MCF 10A (cell line): ENCODE results near the gene NSMCE3. TPM values are rescaled to one million over a fixed set of nuclear protein-coding genes. Genes with fewer than 3 reads are reported as not detected.

Experiments
- BruUV-seq: library from RNA; stranded (reverse); fragments of 400-500 nt; replicated peaks from 2 replicates; lab custom pipeline; 2021; lab: Mats Ljungman, UMichigan
- CTCF ChIA-PET: fragments of 300-600 bp; sonication (Branson Sonifier 250); formaldehyde crosslinking; extraction: SDS; loops from one replicate; lab custom pipeline; 2021; ENCODE audit warnings: antibody characterized with exemption, inconsistent platforms; lab: Yijun Ruan, JAX
- POLR2A ChIA-PET: fragments of 300-600, 350-650 bp; sonication (Branson Sonifier 250); formaldehyde crosslinking; extraction: SDS; loops from one replicate; lab custom pipeline; 2020; ENCODE audit warnings: antibody characterized with exemption, inconsistent platforms; lab: Yijun Ruan, JAX
- DNase-seq: peaks from one replicate; pipeline ENCODE4 v3.0.0-alpha.2; 2018; ENCODE audit not compliant: unreplicated experiment
- H3K27ac Mint-ChIP-seq: one replicate; pipeline ENCODE4 v1.8.0; 2022; ENCODE audit warnings: mild to moderate bottlenecking, low read depth, mixed read lengths; ENCODE audit not compliant: unreplicated experiment
- H3K27me3 Mint-ChIP-seq: one replicate; pipeline ENCODE4 v1.8.0; 2022; ENCODE audit warnings: mixed read lengths; ENCODE audit not compliant: insufficient read depth, unreplicated experiment
- H3K36me3 Mint-ChIP-seq: one replicate; pipeline ENCODE4 v1.8.0; 2022; ENCODE audit warnings: mild to moderate bottlenecking, moderate library complexity, mixed read lengths; ENCODE audit not compliant: insufficient read depth, unreplicated experiment
- H3K4me1 Mint-ChIP-seq: one replicate; pipeline ENCODE4 v1.8.0; 2022; ENCODE audit warnings: mixed read lengths; ENCODE audit not compliant: insufficient read depth, unreplicated experiment
- H3K4me3 Mint-ChIP-seq: one replicate; pipeline ENCODE4 v1.8.0; 2022; ENCODE audit warnings: mild to moderate bottlenecking, moderate library complexity, mixed read lengths; ENCODE audit not compliant: unreplicated experiment
- H3K9me3 Mint-ChIP-seq: one replicate; pipeline ENCODE4 v1.8.0; 2022; ENCODE audit warnings: mixed read lengths; ENCODE audit not compliant: unreplicated experiment
- intact Hi-C: fragments of 100-400 bp; cut with micrococcal nuclease; formaldehyde crosslinking; loops from 2 replicates; pipeline ENCODE4 v1.14.1; 2022
- total RNA-seq: library from RNA; stranded (reverse); gene quantifications from 2 replicates; pipeline ENCODE4 v1.2.3, GENCODE V29; 2022
- TF ChIP-seq, protein P1 (sequence below): fragments of 200-600 bp; IDR thresholded peaks from one replicate; pipeline ENCODE4 v1.8.0; 2022; ENCODE audit warnings: antibody characterized with exemption, mild to moderate bottlenecking; ENCODE audit not compliant: unreplicated experiment

NSMCE3 gene
- total RNA-seq, 1 experiment from 2014 or later: 6.7 TPM

DNA sequence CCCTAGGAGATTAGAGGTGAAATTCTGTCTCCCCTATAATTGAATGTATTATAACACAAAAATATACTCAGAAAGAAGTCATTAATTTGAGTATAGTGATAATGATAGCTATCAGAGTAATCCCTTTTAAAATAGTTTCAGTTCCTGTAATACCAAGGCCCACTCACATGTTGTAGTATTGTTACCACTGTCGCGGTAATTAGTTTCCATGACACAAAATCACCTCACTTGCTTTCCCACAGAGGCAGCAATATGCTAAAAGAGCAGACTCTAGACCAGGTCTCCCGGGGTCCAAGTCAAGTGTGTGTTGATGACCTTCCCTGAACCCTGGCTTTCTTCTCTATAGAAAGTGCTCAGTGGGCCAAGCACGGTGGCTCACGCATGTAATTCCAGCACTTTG, 39.5 kb upstream of the NSMCE3 start:
- Mint-ChIP-seq H3K9me3 (no peaks in the 10 kb centered on the region), H3K27ac (no peak overlapping the region), H3K4me1 (no peaks in the 10 kb centered on the region), H3K4me3 (no peak overlapping the region), H3K27me3 (peaks cover 23% of the 10 kb centered on the region), H3K36me3 (no peaks in the 10 kb centered on the region)
- ChIA-PET POLR2A (no interaction called here), CTCF (interaction anchor here (0.6 kb wide), 1 partner anchor 103 kb away, joined by 3 read pairs; no protein-coding TSS in a partner anchor)
- DNase-seq: no peak
- no TSS peak for BruUV-seq
- intact Hi-C loops: no loop called here
- TF ChIP-seq, protein P1, sequence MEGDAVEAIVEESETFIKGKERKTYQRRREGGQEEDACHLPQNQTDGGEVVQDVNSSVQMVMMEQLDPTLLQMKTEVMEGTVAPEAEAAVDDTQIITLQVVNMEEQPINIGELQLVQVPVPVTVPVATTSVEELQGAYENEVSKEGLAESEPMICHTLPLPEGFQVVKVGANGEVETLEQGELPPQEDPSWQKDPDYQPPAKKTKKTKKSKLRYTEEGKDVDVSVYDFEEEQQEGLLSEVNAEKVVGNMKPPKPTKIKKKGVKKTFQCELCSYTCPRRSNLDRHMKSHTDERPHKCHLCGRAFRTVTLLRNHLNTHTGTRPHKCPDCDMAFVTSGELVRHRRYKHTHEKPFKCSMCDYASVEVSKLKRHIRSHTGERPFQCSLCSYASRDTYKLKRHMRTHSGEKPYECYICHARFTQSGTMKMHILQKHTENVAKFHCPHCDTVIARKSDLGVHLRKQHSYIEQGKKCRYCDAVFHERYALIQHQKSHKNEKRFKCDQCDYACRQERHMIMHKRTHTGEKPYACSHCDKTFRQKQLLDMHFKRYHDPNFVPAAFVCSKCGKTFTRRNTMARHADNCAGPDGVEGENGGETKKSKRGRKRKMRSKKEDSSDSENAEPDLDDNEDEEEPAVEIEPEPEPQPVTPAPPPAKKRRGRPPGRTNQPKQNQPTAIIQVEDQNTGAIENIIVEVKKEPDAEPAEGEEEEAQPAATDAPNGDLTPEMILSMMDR: no peak

DNA sequence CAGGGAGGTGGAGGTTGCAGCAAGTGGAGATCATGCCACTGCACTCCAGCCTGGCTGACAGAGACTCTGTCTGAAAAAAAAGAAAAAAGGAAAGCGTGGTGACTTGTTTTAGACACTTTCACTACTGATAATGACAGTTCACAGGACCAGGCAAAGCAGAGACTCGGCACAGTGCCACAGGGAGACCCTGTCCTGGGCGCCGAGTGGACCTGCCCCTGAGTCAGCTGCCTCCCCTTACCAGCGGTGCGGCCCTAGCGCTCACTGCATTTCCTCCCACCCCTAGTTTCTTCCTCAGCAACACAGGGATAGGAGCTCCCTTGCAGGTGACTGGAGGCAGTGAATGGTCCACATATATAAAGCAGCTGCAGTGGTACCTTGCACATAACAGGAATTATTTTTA, 38.7 kb upstream of the NSMCE3 start:
- no TSS peak for BruUV-seq
- no peak for DNase-seq
- intact Hi-C loops: no loop called here
- ChIA-PET CTCF (no interaction called here), POLR2A (no interaction called here)
- TF ChIP-seq, protein P1: no peak
- peaks cover 25% of the 10 kb centered on the region for H3K27me3 Mint-ChIP-seq
- H3K4me1 Mint-ChIP-seq: no peaks in the 10 kb centered on the region
- H3K36me3 Mint-ChIP-seq: no peaks in the 10 kb centered on the region
- H3K27ac Mint-ChIP-seq: no peak overlapping the region
- no peaks in the 10 kb centered on the region for H3K9me3 Mint-ChIP-seq
- no peak overlapping the region for H3K4me3 Mint-ChIP-seq

GRCh38 chr15:29305556-29305955, 35.9 kb upstream of the NSMCE3 start:
- POLR2A ChIA-PET: no interaction called here
- Mint-ChIP-seq H3K4me3 (no peak overlapping the region), H3K9me3 (no peaks in the 10 kb centered on the region), H3K4me1 (no peaks in the 10 kb centered on the region), H3K27me3 (peaks cover 26% of the 10 kb centered on the region), H3K36me3 (no peaks in the 10 kb centered on the region), H3K27ac (no peak overlapping the region)
- CTCF ChIA-PET: no interaction called here
- intact Hi-C loops: no loop called here
- no peak for DNase-seq
- BruUV-seq: no TSS peak
- TF ChIP-seq, protein P1: no peak

DNA sequence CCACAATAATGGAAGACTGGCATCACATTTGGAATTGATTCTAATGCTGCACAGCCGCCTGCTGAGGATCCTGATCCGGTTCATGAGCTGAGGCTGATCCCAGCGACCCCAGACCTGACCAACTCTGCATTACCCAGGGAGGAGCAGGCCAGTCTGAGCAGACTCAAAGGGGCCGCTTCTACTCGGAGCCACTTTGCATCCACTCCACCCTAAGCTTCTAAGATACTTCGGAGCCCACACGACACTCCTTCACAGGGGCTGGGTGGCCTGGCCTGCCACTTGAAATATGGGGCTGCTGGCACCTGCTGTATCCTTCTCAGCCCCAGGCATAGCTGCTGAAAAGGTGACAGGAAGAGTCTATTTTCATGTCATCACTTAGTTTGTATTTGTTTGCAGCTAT, 33.2 kb upstream of the NSMCE3 start:
- Mint-ChIP-seq H3K27me3 (peaks cover 42% of the 10 kb centered on the region), H3K9me3 (peaks cover 9% of the 10 kb centered on the region), H3K4me1 (peaks cover 6% of the 10 kb centered on the region), H3K27ac (no peak overlapping the region), H3K36me3 (no peaks in the 10 kb centered on the region), H3K4me3 (no peak overlapping the region)
- CTCF ChIA-PET: interaction anchor here (0.6 to 0.7 kb wide), 2 partner anchors 213 to 1293 kb away, joined by 3 read pairs; no protein-coding TSS in a partner anchor
- intact Hi-C loops: no loop called here
- TF ChIP-seq, protein P1: no peak
- POLR2A ChIA-PET: no interaction called here
- DNase-seq: no peak
- no TSS peak for BruUV-seq
